T-helper 2 cell treated with Interferon-gamma antibody and Interleukin-4, amounts not matched to agents 5 μg/mL and 100 μg/mL, for 36 hours (primary cell): ENCODE data around the gene CRY1.

ENCODE experiments used
- DNase-seq: peaks from one replicate; pipeline ENCODE4 v3.0.0; 2021; ENCODE audit warnings: low spot score
- H3K27ac Mint-ChIP-seq: one replicate; pipeline ENCODE4 v1.8.0; 2021; ENCODE audit warnings: mild to moderate bottlenecking, mixed read lengths
- H3K27me3 Mint-ChIP-seq: one replicate; pipeline ENCODE4 v1.8.0; 2021; ENCODE audit warnings: low read depth, mixed read lengths
- H3K36me3 Mint-ChIP-seq: one replicate; pipeline ENCODE4 v1.8.0; 2021; ENCODE audit warnings: low read depth, mixed read lengths
- H3K4me1 Mint-ChIP-seq: one replicate; pipeline ENCODE4 v1.8.0; 2021; ENCODE audit warnings: low read depth, mixed read lengths
- H3K4me3 Mint-ChIP-seq: one replicate; pipeline ENCODE4 v1.8.0; 2022; ENCODE audit warnings: mild to moderate bottlenecking, moderate library complexity, mixed read lengths
- H3K9me3 Mint-ChIP-seq: one replicate; pipeline ENCODE4 v1.8.0; 2021; ENCODE audit warnings: mixed read lengths

CRY1 gene

GRCh38 chr12:107093417-107094182, at the start of gene CRY1:
Gene CRY1, minus strand, starts transcription at chr12:107093549. Its CDS starts 588 bp downstream, at chr12:107092961.
- Mint-ChIP-seq H3K27ac (no peak within 1 kb of the TSS), H3K36me3 (no peaks in the 10 kb centered on the region), H3K27me3 (peaks cover 9% of the 10 kb centered on the region), H3K9me3 (peaks cover 7% of the 10 kb centered on the region), H3K4me1 (peaks cover 2% of the 10 kb centered on the region), H3K4me3 (no peak within 1 kb of the TSS)
- peak; percentile 93 for DNase-seq

GRCh38 chr12:107139787-107140186, 46.4 kb upstream of the CRY1 start:
- Mint-ChIP-seq H3K4me3 (no peak overlapping the region), H3K36me3 (no peaks in the 10 kb centered on the region), H3K27me3 (peaks cover 5% of the 10 kb centered on the region), H3K9me3 (no peaks in the 10 kb centered on the region), H3K27ac (no peak overlapping the region), H3K4me1 (no peaks in the 10 kb centered on the region)
- no peak for DNase-seq

- DNase-seq = no peak
- Mint-ChIP-seq H3K4me1 (no peaks in the 10 kb centered on the region), H3K27me3 (no peaks in the 10 kb centered on the region), H3K9me3 (no peaks in the 10 kb centered on the region), H3K27ac (no peak overlapping the region), H3K36me3 (no peaks in the 10 kb centered on the region), H3K4me3 (no peak overlapping the region)
Measured at GRCh38 chr12:107138990-107139389, 45.6 kb upstream of the CRY1 start.

- no peak overlapping the region for H3K27ac Mint-ChIP-seq
- H3K27me3 Mint-ChIP-seq = no peaks in the 10 kb centered on the region
- no peak overlapping the region for H3K4me3 Mint-ChIP-seq
- no peaks in the 10 kb centered on the region for H3K9me3 Mint-ChIP-seq
- H3K4me1 Mint-ChIP-seq = no peaks in the 10 kb centered on the region
- DNase-seq = no peak
- no peaks in the 10 kb centered on the region for H3K36me3 Mint-ChIP-seq
Measured at GRCh38 chr12:107135177-107135576, 41.8 kb upstream of the CRY1 start.

DNA sequence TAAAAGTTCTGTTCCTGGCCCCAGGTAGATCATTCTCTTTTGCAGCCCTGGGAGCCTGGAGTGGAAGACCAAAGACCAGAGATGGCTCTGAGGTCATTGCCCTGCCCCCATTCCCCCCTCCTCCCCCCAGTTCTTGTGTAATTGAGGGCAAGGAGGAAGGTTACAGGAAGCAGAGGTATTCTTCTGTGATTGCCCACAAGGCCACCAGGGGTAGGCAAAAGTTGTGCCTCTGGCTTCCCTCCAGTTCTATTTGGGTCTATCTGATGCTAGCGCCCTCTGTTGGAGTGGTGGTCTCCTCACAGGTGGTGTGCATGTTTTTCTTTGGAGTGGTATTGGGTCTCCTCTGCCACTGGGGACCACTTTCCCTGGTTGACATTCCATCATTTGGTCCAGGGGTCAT, 41.2 kb upstream of the CRY1 start:
- Mint-ChIP-seq H3K27ac (no peak overlapping the region), H3K36me3 (no peaks in the 10 kb centered on the region), H3K9me3 (no peaks in the 10 kb centered on the region), H3K4me1 (no peaks in the 10 kb centered on the region), H3K4me3 (no peak overlapping the region), H3K27me3 (no peaks in the 10 kb centered on the region)
- peak; percentile 17 for DNase-seq

DNA sequence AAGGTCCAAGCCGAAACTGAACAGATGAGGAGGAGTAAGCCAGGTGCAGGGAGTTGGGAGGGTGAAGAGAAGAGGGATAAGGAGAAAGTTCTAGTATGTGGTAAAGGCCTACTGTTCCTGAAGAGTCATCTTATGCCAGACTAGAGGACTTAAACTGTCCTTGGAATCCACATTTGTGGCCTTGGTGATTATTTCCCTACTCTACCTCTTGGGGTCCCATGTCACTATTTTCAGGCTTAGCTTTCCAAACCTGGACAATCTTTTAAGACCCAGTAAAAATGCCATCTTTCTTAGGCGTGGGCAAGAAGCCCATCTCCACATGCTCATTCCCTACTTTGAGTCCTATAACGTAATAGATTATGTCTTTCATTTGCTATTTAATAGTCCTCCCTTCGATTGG, 40.1 kb upstream of the CRY1 start:
- no peaks in the 10 kb centered on the region for H3K9me3 Mint-ChIP-seq
- DNase-seq = no peak
- no peaks in the 10 kb centered on the region for H3K27me3 Mint-ChIP-seq
- H3K27ac Mint-ChIP-seq = no peak overlapping the region
- no peaks in the 10 kb centered on the region for H3K4me1 Mint-ChIP-seq
- H3K36me3 Mint-ChIP-seq = no peaks in the 10 kb centered on the region
- H3K4me3 Mint-ChIP-seq = no peak overlapping the region

- no peaks in the 10 kb centered on the region for H3K9me3 Mint-ChIP-seq
- DNase-seq = no peak
- no peaks in the 10 kb centered on the region for H3K27me3 Mint-ChIP-seq
Measured at GRCh38 chr12:107131832-107132616, 38.7 kb upstream of the CRY1 start.

DNA sequence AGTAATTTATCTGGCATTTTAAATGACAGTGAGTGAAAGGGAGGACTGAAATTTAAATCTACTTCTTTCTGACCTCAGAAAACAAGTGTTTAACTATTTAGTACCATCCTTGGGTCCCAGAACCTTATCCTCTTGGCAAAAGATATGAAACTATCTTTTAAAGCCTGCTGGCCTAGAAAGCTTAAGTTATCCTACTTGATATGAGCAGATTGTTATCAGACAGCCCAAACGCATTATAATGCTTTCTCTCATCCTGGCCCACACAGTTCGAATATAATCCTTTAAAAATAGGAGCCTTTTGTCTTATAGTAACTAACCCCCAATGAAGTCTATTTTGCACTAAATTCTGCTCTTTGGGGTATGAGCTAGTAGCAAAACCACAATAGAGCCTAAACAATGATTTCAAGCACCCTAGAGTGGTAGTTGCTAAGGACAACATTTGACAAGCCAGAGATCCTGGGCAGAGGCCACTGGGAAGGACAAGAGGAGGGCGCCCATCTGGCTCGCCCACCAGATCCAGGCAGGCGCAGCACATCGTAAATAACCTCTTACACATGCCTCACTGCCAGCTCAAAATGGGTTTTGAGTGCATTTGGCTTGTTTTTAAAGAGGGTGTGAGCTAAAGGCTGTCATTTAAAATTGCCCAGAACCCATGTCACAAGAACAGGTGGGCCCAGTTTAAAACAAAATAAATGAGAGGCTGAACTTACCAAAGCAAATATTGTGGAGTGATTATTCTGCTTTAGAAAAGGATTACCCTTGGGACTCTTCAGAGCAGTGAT, 37.7 kb upstream of the CRY1 start:
- Mint-ChIP-seq H3K27me3 (peaks cover 4% of the 10 kb centered on the region), H3K4me1 (no peaks in the 10 kb centered on the region), H3K27ac (no peak overlapping the region), H3K9me3 (no peaks in the 10 kb centered on the region), H3K36me3 (no peaks in the 10 kb centered on the region), H3K4me3 (no peak overlapping the region)
- DNase-seq = no peak

More at GRCh38 chr12:107131832-107132616, 38.7 kb upstream of the CRY1 start:
- no peaks in the 10 kb centered on the region for H3K36me3 Mint-ChIP-seq
- H3K4me3 Mint-ChIP-seq = no peak overlapping the region
- no peak overlapping the region for H3K27ac Mint-ChIP-seq
- H3K4me1 Mint-ChIP-seq = no peaks in the 10 kb centered on the region

DNA sequence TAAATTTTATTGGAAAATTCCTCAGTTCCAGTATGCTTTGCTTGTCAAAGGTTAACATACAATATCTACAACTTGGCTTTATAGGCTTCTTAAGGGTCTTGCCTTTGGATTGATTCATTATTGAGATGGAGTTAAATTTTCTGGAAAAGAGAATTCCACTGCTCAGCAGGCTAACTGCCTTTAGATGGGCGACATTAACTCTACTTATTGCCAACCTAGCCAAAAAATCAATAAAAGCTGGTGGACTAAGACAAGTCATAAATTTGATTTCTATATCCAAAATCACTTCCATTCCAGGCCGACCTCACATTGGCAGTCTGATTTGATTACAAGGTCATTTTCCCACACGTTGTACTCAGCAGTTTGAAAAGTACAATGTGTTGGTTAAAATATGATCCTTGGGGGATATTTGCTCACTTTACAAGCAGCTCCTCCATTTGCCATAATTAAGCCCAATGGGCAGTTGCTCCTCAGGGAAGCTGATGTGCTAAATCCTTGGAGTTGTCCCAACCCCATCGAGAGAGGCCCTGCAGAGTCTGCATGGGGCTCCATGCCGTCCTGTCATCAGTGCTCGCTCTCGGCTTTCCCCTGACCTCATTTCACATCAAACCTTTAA, 36.1 kb upstream of the CRY1 start:
- Mint-ChIP-seq H3K9me3 (no peaks in the 10 kb centered on the region), H3K36me3 (no peaks in the 10 kb centered on the region), H3K27me3 (peaks cover 14% of the 10 kb centered on the region), H3K4me1 (no peaks in the 10 kb centered on the region), H3K27ac (no peak overlapping the region), H3K4me3 (no peak overlapping the region)
- no peak for DNase-seq

- no peak overlapping the region for H3K4me3 Mint-ChIP-seq
- H3K4me1 Mint-ChIP-seq = no peaks in the 10 kb centered on the region
- H3K9me3 Mint-ChIP-seq = no peaks in the 10 kb centered on the region
- H3K36me3 Mint-ChIP-seq = no peaks in the 10 kb centered on the region
- H3K27ac Mint-ChIP-seq = no peak overlapping the region
- peaks cover 19% of the 10 kb centered on the region for H3K27me3 Mint-ChIP-seq
- DNase-seq = no peak
Measured at GRCh38 chr12:107127482-107128430, 34.4 kb upstream of the CRY1 start.

GRCh38 chr12:107126796-107127481, 33.6 kb upstream of the CRY1 start:
- no peak overlapping the region for H3K27ac Mint-ChIP-seq
- no peaks in the 10 kb centered on the region for H3K9me3 Mint-ChIP-seq
- no peaks in the 10 kb centered on the region for H3K4me1 Mint-ChIP-seq
- H3K36me3 Mint-ChIP-seq = no peaks in the 10 kb centered on the region
- H3K4me3 Mint-ChIP-seq = no peak overlapping the region
- no peak for DNase-seq
- peaks cover 26% of the 10 kb centered on the region for H3K27me3 Mint-ChIP-seq

DNA sequence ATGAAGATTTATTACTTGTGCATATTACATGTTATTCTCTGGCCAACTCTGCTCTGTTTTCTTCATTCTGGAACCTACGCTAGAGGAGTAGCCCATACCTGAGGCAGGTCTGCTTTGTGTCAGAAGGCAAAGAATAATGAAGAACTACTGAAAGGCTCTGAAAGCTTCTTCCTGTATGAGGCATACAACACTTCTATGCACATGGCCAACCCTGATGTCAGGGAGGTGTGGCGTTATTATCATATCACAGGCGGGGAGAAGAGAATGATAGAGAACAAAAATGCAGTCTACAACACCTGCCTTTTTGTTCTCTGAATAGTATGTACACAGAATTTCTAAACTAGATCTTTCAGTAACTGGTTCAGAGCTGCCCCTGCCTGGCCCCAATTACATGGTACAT, 32.5 kb upstream of the CRY1 start:
- no peak overlapping the region for H3K27ac Mint-ChIP-seq
- H3K4me1 Mint-ChIP-seq = no peaks in the 10 kb centered on the region
- H3K36me3 Mint-ChIP-seq = no peaks in the 10 kb centered on the region

More for the DNA sequence above, 32.5 kb upstream of the CRY1 start:
- Mint-ChIP-seq H3K9me3 (no peaks in the 10 kb centered on the region), H3K27me3 (peaks cover 27% of the 10 kb centered on the region), H3K4me3 (no peak overlapping the region)
- no peak for DNase-seq
